Measurements from ENCODE around the gene SPACA7. TPM values are rescaled to one million over a fixed set of nuclear protein-coding genes. Genes with fewer than 3 reads are reported as not detected.

SPACA7 gene, protein sequence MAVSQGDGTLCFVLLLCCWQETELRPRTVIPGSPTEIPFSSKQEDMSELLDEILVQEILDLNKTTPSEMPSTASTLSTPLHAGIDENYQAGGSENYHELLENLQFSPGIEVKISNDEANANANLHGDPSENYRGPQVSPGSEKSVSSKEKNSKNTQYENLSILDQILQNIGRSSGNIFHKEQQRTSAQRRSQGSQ
- total RNA-seq: not detected in 2 replicates

DNA sequence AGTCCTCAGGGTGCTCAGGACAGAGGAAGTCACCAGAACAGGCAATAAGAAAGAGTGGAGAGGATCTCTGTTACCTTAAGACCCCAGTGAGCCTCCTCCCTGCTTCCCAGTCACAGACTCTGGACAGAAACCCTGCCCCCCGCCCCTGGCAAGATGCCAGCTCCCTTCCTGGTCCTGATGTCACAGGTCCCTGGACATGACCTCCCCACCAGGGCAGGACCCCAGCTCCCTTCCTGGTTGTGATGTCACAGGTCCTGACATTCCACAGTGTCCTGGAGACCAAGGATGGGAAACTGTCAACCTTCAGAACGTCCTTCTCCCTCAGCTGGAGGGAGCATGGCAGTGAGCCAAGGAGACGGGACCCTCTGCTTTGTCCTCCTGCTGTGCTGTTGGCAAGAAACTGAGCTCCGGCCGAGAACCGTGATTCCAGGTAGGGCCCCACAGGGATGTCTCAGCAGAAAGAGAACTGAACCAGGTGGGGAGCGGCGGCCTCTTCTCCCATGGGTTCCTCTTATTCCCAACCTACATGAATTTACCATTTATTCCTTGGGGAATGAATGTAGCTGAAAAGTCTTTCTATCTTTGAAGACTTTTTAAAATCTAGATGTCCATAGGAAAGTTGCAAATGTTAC, at the start of gene SPACA7:
Gene SPACA7 (plus strand): TSS at position 306 of the 632 bp plus-strand sequence. CDS start 31 bp downstream, at position 337.

Other genes with a start within 250 kb of the SPACA7 start
- gene TUBGCP3, start 211.8 kb downstream of the SPACA7 start, total RNA-seq: 10.1 and 16.3 TPM in 2 replicates

Measured in myometrial cell (primary cell).